Measurements from ENCODE around the gene VARS1. TPM values are rescaled to one million over a fixed set of nuclear protein-coding genes. Genes with fewer than 3 reads are reported as not detected.

The VARS1 gene
- total and polyA plus RNA-seq, 2 of the 8 experiments (the other 6 are each of a cell fraction or from before 2014, with no cell fraction given) = 53.5 to 162 TPM

GRCh38 chr6:31768363-31769257, 26.9 kb downstream of the VARS1 start (continued):
- TF ChIP-seq ATF3 (IDR thresholded peaks at IDR 0.05; ENCODE audit: insufficient read depth, low read depth, low read length) = no peak
- TF ChIP-seq HDAC6 (IDR thresholded peaks at IDR 0.05; ENCODE audit: low read depth, low read length) = no peak
- TF ChIP-seq SAP30 (IDR thresholded peaks at IDR 0.05; ENCODE audit: insufficient read depth, insufficient replicate concordance, low read length) = no peak
- no peak for TF ChIP-seq SIRT6 (IDR thresholded peaks at IDR 0.05; ENCODE audit: low read length)
- no peak for TF ChIP-seq YY1 (IDR thresholded peaks at IDR 0.05; ENCODE audit: low read depth, low read length)
